ENCODE results near the gene MMP21.

The MMP21 gene

DNA sequence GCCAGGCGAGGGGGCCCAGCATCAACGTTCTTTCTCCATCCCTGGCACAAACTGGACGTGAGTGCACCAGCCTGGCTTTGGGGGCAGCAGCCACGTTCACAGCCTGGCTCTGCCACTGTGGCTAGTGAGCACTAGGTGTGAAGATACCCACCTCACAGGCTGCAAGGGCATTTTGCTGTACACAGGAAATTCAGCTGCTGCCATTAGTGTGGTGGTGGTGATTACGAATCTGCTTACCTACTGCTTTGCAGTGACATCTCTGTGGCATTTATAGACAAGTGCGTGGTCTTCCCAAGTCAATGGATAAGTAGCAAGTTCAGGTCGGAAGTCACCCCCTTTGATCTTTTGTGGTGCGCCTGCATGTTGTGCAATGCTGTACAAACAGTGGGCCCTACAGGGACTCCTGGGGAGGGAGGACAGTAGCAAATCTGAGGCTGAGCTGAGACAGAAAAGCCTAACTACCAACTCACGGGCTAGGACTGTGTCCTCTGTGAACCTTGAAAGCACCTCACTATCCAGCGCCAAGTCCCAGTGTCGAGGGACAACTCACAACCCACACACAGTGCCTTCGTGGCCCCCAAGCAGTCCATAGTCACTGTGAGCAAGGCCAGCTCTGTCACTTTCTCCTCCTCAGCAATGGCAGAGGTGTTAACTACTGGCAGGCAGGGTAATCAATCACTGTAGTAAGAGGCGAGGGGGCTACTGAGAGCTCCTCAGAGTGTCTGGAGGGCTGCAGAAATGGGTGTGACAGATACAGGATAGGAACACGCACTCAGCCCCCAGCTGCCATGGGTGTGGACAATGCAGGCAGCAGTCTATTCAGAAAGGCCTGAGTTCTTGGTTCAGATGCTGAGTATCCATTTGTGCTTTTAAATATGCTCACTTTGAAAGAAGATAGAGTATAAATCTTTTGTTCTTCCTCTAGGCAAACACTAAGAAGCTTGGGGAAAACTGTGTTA lies 17.0 kb upstream of the MMP21 start:
- DNase-seq, result no peak

DNA sequence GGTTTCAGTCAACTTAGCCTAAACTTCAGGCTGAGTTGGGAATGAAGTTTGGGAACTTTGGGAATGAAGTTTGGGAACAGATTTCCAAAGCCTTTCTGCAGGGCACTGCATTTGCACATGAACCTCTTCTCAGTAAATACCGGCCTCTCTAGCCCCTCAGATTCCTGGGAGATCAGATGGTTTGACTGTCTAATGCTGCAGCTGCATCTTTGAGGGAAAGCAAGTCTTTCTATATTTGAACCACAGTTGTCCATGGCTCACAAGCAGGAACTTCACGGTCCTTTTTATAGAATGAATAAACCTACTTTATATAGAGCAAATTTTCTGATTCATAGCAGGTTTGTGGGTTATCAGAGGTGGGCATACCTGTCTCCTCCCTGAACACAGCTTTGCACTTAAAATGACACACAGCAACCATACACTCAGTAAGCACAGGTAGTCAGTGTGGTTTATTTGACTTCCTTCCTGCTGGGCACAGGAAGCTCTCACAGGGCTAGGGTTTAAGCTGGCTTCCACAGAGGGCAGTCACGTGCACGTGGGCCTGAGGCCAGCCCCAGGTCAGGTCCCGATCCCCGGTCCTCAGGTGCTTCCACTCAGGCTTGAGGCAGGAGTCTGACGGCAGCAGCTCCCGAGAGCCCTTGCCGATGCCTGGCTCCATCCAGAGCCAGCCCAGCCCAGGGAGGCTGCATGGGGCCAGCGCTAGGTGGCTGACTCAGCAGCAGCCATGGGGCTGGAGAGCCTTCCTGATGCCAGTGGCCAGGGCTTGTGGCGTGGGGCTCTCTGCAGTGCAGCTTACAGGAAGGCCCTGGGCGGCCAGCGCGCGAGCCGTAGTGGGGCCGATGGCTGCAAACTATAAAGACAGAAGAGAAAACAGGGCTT lies 12.8 kb upstream of the MMP21 start:
- DNase-seq, result peak; percentile 8

DNA sequence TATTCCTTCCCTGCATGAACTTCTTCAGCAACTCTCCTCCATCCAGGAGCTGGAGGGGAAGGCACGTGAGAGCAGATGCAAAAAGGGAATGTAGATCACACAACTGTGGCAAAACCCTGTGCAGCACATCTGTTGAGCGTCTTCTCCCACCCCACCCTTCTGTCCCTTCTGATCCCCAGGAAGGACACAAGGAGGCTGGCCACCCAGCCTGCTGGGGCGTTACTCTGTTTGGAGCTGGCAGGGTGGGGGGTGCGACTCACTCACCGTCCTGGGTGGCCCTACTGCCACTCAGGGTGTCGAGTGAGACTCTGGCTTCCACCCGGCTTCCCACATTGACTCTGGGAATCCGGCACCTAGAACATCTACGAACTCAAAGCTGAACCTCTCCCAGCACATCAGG lies 10.2 kb upstream of the MMP21 start:
- DNase-seq, result no peak

DNA sequence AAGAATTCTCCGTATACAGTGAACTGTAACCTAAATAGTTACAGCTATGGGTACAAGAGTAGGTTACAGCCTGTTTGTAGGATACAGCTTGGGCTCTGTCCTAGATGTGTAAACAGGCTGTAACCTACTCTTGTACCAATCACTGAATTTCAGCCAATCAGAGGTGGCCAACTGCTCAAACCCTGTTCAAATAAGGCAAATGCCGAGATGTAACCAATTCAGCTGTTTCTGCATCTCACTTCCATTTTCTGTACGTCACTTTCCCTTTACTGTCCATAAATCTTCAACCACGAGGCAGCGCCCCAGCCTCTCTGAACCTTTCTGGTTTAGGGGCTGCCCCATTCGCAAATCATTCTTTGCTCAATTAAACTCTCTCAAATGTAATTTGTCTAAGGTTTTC lies 8.3 kb upstream of the MMP21 start:
- DNase-seq, result no peak

DNA sequence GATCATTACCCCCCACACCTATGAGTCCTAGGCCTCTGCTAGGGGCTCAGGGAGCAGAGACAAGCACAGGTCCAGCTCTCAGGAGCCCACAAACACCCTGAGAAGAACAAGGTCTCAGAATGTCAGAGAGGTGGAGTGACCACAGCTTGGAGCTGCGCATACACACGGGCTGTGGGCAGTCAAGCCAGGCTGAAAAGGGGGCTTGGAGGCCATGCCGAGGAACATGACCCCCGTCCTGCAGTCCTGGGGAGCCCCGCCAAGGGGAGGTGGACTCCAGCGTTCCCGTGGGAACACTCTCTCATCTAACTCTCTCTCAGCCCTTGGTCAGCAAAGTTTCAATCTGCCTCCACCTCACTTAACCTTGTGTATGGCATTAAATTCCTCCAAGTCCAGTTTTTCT lies 7.8 kb upstream of the MMP21 start:
- DNase-seq, result no peak

DNA sequence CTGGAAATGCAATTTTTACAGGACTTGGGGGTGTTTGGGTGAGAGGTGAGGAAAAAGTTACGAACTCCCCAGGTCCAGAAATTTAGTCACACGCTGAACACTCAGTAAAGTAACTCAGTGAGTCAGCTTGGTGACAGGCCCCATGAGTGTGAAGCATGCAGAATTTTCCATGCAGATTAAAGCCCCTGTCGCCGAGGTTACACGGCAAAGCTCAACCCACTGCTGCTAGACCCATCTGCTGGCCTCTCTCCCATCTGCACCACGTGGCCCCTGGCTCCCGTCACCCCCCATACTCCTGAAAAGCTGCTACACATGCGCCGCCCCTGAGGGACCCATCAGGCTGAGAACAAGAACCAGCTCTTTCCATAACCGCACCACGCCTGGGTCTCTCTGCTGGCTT lies 7.0 kb upstream of the MMP21 start:
- DNase-seq, result no peak

DNA sequence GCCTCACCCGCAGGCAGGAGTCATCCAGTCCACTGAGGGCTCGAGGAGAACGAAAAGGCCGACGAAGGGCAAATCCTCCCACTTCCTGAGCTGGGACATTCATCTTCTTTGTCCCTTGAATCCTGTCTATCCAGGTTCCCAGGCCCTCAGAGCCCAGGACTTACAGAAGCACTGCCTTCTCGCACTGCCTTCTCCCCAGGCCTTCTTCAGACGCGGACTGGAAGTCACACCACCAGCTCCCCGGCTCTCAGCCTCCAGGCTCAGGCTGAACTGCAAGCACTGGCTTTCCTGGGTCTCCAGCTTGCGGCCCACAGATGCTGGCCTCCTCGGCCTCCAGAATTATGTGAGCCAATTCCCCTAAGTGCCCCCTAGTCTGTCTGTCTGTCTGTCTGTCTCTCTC lies 6.4 kb upstream of the MMP21 start:
- no peak for DNase-seq

DNA sequence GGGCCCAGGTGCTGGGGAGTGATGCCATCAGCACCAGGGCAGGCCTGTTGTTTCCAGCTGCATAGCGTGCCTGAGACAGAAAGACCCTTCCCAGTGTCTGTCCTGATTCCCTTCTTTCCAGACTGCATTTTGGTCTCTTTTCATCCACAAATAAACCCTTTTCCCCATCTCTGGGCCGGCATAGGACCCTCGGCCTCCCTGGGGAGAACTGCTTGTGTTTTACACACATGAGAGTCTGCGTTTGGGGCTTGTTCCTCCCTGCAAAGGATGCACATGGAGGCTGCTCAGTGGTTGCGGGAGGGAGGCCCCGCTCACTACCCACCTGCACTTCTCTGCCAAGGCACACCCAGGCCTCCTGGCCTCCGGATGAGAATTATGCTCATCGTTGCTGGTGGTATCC lies 5.8 kb upstream of the MMP21 start:
- no peak for DNase-seq

DNA sequence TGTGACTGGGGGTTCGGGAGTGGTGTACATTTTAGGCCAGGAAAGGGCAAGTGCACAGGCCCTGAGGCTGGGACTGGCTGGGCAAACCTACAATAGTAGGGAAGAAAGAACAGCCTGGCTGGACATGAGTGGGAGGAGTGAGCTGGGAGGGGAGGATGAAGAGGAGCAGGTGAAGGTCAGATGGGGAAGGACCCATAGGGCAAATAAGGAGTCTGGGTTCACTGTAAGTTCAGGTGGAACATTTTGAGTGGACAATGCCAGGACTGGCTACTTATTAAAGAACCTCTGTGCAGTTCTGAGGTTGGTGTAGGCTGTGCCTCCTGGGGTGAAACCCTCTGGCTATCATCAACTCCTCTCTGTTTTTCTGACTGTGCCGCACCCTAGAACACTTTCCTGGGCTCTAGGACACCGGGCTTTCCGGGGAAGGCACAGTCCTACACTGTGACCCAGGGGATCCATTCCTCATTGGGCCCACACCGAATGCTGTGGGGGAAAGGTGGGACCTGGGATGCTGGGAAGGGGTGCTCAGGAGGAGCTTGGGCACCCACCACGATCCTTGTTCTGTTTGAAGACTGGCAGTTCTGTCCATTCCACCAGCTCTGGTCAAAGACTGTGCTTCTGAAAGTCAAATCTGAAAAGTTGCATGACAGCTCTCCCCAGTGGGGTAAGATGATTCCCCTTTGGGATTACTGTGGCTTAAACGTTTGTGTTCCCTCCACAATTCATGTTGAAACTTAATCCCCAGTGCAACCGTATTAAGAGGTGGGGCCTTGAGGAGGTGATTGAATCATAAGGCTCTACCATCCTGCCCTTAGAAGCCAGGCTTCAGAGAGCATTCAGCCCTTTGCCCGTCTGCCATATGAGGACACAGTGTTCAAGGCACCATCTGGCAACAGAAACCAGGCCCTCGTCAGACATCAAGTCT lies 4.0 kb upstream of the MMP21 start:
- no peak for DNase-seq

DNA sequence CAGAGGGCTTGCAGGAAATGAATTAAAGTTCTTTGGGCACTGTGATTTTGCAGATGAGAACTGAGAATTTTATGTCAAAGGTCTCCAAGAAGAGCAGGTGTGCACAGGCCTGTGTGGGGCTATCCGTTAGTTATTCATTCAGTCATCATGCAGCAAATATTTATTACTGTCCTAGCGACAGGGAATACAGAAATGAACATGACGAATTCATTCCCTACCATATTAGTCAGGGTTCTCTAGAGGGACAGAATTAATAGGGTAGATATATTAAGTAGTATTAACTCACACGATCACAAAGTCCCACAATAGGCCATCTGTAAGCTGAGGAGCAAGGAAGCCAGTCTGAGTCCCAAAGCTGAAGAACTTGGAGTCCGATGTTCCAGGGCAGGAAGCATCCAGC lies 2.9 kb upstream of the MMP21 start:
- no peak for DNase-seq

DNA sequence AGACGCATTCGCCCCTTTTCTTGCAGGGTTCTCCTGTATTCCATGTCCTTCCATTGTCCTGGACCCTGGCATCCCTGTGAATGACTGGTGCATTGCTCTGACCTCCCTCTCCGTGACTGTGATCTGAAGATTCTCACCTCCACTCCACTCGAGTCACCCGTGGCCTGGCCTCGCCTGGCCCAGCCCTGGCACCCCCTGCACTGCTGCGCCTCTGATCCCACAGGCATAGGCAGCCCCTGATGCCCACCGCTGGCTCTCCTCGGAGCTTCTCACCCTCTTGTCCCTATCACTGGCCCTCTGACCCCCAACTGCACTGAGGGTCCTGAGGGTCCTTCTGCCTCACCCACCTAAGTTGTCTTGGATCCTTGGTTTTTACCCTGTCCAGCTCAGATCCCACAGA lies 2.2 kb upstream of the MMP21 start:
- DNase-seq, result no peak

DNA sequence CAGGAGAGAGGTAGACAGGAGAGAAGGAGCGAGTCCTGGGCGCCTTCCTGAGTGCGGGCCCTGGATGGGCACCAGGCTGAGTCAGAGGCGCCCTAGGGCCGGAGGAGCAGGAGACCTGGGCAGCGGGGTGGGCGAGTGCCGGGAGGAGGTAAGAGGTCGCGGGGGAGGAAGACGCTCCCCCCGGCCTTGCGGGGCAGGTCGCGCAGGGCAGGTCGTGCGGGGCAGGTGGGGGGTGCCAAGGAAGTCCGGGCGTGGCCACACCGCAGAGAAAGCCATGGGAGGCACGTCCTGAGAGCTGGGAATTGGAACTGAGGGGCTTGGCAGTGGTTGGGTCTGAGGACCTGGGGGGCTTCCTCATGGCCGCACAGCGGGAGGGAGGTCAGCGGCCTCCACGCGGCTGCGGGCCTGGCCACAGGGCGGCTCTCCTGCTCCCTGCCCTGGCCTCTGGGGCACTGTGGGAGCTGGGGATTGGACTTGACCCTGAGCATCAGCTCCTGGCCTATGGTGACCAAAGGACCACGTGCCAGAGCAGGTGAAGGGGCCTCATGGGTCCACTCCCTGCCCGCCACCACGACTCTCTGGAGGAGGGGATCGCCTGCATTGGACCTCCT lies 935 bp downstream of the MMP21 start:
- DNase-seq, result no peak

DNA sequence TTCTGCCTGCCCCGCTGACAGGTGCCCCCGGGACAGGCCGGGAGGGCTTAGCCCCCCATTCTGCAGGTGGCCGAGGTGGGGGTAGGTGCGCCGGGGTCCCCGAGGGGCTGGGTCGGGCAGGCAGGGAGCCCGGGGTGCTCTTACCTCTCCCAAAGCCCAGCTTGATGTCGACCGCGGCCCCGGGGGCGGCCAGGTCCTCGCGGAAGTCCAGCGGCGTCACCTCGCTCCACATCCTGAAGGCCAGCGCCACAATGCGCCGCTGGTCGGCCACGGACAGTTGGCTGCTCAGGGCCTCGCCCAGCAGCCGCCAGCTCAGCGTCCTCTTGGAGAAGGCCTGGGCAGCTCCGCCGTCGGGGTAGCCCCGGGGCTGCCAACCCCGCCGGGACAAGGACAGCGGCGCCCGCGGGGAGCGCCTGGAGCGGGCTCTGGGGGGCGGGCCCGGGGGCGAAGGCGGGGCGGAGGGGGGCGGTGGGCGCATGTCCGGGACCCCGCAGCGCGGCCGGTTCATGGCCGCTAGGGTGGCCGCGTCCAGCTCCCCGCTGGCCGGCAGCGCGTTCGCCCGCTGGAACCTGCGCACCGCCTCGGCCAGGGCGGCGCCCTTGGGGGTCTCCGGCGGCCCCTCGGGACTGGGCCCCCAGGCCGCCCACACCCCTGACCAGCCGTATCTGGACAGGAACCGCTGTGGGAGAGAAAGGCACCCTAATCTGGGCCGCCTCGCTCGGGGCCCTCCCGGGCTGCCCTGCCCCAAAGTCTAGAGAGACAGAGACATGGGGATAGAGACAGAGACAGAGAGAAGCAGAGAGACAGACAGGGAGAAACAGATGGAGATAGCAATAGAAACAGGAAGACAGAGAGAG lies 1.7 kb downstream of the MMP21 start:
- no peak for DNase-seq

DNA sequence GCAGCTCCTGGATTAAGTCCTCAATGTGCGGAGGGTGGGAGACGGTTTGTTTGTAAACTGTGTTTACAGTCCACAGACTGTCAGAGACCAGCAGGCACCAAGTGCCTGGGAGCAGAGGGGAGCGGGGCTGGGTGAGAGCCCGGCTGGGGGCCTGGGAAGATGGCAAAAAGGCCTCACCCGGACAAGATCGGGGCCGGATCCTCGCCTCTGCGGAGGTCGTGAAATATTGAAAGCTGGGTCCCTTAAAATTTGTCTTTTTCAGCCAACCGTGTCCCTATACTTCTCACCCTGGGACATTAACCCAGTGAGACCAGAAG lies 2.8 kb downstream of the MMP21 start:
- DNase-seq, result no peak

DNA sequence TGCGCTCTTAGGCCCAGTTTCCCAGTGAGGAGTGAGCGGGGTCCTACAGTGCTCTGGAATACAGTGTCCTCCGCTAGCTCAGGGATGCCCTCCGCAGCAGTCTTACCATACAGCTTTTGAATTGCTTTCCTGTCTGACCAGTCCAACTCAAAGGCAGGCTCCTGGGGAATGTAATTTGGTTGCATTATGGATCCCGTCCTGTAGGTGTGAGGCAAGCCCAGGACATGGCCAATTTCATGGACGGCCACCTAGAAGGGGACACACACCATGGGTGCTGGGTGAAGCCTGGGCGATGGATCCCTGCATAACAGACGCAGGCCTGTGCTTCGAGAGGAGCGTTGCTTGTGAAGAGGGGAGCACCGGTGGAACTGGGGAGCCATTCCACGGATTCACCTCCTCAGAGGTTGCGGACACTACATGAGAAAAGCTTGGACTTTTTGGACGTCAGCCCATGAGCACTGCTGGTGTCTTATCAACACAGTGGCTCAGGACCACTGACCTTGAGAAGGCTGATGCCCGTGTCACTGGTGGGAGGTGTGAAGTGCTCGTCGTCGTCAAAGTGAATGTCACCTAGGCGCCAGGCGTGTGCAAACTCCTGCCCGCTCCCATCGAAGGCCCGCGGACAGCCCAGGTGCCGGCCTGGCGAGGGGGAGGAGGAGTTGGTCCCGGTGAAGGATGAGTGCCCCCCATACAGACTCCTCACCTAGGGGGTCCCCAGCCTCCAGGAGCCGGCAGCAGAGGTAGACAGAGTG lies 3.3 kb downstream of the MMP21 start:
- DNase-seq, result no peak

DNA sequence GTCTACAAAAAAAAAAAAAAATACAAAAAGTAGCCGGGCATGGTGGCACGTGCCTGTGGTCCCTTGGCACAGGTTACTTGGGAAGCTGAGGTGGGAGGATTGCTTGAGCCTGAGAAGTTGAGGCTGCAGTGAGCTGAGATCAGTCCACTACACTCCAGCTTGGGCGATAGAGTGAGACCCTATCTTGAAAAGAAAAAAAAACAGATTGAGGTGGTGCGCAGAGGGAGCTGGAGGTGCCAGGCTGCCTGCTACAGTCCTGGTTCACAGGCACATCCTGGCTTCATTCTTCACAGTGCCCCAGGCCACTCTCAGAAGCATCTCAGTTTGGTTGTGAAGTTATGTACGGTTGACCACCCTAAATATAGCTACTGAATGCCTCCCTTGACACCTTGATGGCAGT lies 4.8 kb downstream of the MMP21 start:
- DNase-seq, result no peak

DNA sequence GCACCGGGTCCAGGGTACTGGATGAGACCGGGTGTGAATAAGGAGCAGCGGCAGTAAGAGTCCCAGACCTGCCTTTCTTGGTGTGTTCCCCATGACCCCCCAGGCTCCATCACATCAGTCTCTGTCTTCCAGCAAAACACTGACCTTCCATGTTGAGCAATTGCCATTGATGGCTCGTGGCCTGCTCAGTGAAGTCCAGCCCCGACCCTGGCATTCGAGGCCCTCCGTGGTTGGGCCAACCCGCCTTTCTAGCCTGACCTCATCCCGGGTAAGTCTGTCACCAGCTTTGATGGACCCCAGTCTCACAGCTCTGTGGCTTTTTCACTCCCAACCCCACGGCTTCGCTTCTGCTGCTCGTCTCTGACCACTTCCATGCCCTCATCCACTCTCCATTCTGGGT lies 6.4 kb downstream of the MMP21 start:
- DNase-seq, result no peak

DNA sequence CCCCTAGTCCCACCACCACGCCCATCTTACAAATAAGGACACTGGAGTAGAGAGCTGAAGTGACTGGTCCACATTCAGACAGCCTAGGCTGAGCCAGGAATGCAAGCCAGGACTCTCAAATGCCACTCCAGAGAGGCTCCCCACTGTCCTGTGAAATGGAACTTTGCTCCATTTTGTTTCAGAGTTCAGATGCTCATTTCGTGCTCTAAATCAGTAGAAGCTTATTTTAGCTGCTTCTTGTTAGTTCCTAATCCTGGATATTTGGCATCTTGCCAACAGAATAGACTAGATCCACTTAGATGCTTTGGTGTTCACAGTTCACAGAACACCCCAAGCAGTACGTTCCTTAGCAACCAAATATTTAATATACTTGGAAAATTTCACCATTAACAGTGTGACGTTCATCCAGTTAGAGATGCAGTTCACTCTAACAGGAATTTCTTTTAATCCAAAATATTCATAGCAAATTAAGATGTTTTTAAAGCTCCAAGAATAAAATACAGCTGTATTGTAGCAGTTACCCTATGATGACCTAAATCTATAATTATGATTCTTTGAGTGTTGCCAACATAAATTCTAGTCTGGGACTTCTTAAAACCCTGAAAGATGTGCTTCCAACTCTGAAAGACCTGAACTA lies 7.3 kb downstream of the MMP21 start:
- no peak for DNase-seq

DNA sequence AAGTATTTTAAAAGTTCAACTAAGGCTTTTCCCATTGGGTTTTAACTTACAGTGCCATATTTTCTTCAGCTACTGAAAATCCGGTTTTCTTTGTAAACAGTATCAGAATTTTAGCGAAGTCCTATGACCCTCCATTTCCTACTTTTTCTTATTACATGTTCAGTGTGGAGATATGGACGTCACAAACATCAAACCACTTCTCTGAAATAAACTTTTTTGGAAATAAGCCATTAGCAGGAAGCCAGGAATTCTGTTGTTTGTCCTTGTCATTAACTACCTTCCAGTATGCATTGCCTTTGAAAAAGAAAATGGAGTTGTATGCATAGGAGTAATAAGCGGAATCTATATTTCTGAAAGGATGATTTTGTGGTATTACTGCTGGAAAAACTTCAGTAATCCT lies 9.1 kb downstream of the MMP21 start:
- DNase-seq, result no peak

DNA sequence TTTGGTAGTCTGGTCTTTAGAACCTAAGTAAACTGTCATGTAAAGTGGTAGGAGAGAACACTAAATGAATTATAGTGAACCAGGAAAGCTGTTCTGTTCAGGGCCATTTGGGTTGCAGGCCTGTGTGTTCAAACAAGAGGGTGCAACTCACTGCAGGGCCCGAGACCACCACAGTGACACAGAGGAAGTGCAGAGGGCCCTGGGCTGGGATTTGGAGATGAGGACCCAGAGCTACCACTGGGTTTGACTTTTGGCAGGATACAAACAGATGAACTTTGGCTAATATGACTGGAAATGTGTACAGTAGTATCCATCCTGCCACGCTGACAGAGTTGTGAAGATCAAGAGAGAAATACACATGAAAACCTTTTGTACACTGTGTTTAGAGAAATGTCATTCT lies 9.8 kb downstream of the MMP21 start:
- no peak for DNase-seq

Data from activated CD4-positive, alpha-beta T cell treated with anti-CD3 and anti-CD28 coated beads, Interleukin-2, amount 50 U/mL, for 16 hours (primary cell).